LNCAP (cell line): Measurements from ENCODE around the gene CCDC116.

ENCODE experiments used
- CTCF ChIP-seq: fragments of 450-650 bp; IDR thresholded peaks from 2 replicates; pipeline ENCODE4 v1.5.1; 2017; ENCODE audit warnings: mild to moderate bottlenecking

CCDC116 gene

GRCh38 chr22:21603973-21604372 is 28.6 kb upstream of the CCDC116 start:
- no peak for TF ChIP-seq CTCF

- TF ChIP-seq CTCF = no peak
Measured at GRCh38 chr22:21605887-21606564, 26.5 kb upstream of the CCDC116 start.

- TF ChIP-seq CTCF = no peak
Measured at GRCh38 chr22:21606775-21607174, 25.8 kb upstream of the CCDC116 start.

GRCh38 chr22:21611210-21611977 is 21.2 kb upstream of the CCDC116 start:
- no peak for TF ChIP-seq CTCF

GRCh38 chr22:21612858-21613257 is 19.7 kb upstream of the CCDC116 start:
- no peak for TF ChIP-seq CTCF

GRCh38 chr22:21613553-21614233 is 18.9 kb upstream of the CCDC116 start:
- no peak for TF ChIP-seq CTCF

GRCh38 chr22:21615731-21616130 is 16.8 kb upstream of the CCDC116 start:
- TF ChIP-seq CTCF = no peak
